NCI-H748 (cell line): ENCODE results near the gene PLCH2.
A peak's percentile ranks its signal among the peaks of the same experiment; 100 is the strongest.

Experiments used
- DNase-seq: peaks from one replicate; lab custom pipeline; 2025; ENCODE audit not compliant: unreplicated experiment; lab: John Stamatoyannopoulos, UW

The PLCH2 gene

GRCh38 chr1:2509589-2509988 is 33.5 kb downstream of the PLCH2 start:
- no peak for DNase-seq

GRCh38 chr1:2510366-2511155 is 34.5 kb downstream of the PLCH2 start:
- no peak for DNase-seq

- no peak for DNase-seq
Observed at GRCh38 chr1:2512862-2513421, 36.9 kb downstream of the PLCH2 start.

GRCh38 chr1:2513939-2514652 is 38.0 kb downstream of the PLCH2 start:
- no peak for DNase-seq

GRCh38 chr1:2514863-2515762 is 39.0 kb downstream of the PLCH2 start:
- no peak for DNase-seq

- DNase-seq: no peak
Observed at GRCh38 chr1:2515763-2516080, 39.6 kb downstream of the PLCH2 start.

- no peak for DNase-seq
Observed at GRCh38 chr1:2516124-2516523, 40.0 kb downstream of the PLCH2 start.

- DNase-seq: no peak
Observed at GRCh38 chr1:2516946-2517345, 40.9 kb downstream of the PLCH2 start.

GRCh38 chr1:2517966-2518365 is 41.9 kb downstream of the PLCH2 start:
- no peak for DNase-seq

- DNase-seq: no peak
Observed at GRCh38 chr1:2518528-2518927, 42.4 kb downstream of the PLCH2 start.

GRCh38 chr1:2519029-2519685 is 43.1 kb downstream of the PLCH2 start:
- no peak for DNase-seq

- no peak for DNase-seq
Observed at GRCh38 chr1:2519729-2520128, 43.6 kb downstream of the PLCH2 start.

GRCh38 chr1:2520206-2520605 is 44.1 kb downstream of the PLCH2 start:
- DNase-seq: no peak

- DNase-seq: no peak
Observed at GRCh38 chr1:2520806-2521205, 44.7 kb downstream of the PLCH2 start.

GRCh38 chr1:2522230-2522629 is 46.1 kb downstream of the PLCH2 start:
- no peak for DNase-seq

- no peak for DNase-seq
Observed at GRCh38 chr1:2523191-2523890, 47.3 kb downstream of the PLCH2 start.

GRCh38 chr1:2523891-2524609 is 48.0 kb downstream of the PLCH2 start:
- DNase-seq: no peak

- DNase-seq: no peak
Observed at GRCh38 chr1:2525572-2525919, 49.5 kb downstream of the PLCH2 start.

- DNase-seq: peak; percentile 93
Observed at GRCh38 chr1:2525920-2526823, 50.1 kb downstream of the PLCH2 start, which contains the start of gene PANK4. PANK4 (minus strand) TSS chr1:2526596; CDS start chr1:2526587, 9 bp downstream.
